Panc1 (cell line): Measurements from ENCODE around the gene CDKAL1. TPM values are rescaled to one million over a fixed set of nuclear protein-coding genes. Genes with fewer than 3 reads are reported as not detected.

Experiments used
- ATAC-seq: fragments of 200-7000 bp; cut with Tn5 transposase; 2 replicates; pipeline ENCODE4 v1.9.1; 2020; ENCODE audit warnings: mild to moderate bottlenecking, moderate library complexity
- BruUV-seq: library from RNA; stranded (reverse); fragments of 400-500 nt; replicated peaks from 2 replicates; lab custom pipeline; 2021; lab: Mats Ljungman, UMichigan
- CTCF ChIA-PET: fragments of 300-600 bp; sonication (Branson Sonifier 250); formaldehyde crosslinking; loops from one replicate; lab custom pipeline; 2022; ENCODE audit warnings: antibody characterized with exemption; lab: Charles Lee
- POLR2A ChIA-PET: fragments of 300-600 bp; sonication (Branson Sonifier 250); formaldehyde crosslinking; loops from one replicate; lab custom pipeline; 2022; ENCODE audit warnings: antibody characterized with exemption; lab: Charles Lee
- DNase-seq: peaks from one replicate; pipeline ENCODE4 v3.0.0-alpha.2; 2010; ENCODE audit warnings: low read depth, low spot score
- H3K27ac ChIP-seq: 2 replicates; pipeline ENCODE4 v1.5.1; 2011; ENCODE audit warnings: mild to moderate bottlenecking, low read length, inconsistent platforms
- H3K27me3 ChIP-seq: fragments of 200-500 bp; sonication (Bioruptor generic); 2 replicates; pipeline ENCODE4 v1.6.0; 2014; ENCODE audit warnings: low read length, inconsistent platforms; ENCODE audit not compliant: control insufficient read depth, insufficient read depth
- H3K36me3 ChIP-seq: fragments of 200-500 bp; sonication (Bioruptor generic); 2 replicates; pipeline ENCODE4 v1.5.1; 2014; ENCODE audit warnings: inconsistent platforms, mild to moderate bottlenecking, low read length, moderate library complexity; ENCODE audit not compliant: control insufficient read depth, insufficient read depth
- H3K4me1 ChIP-seq: 2 replicates; pipeline ENCODE4 v1.5.1; 2011; ENCODE audit warnings: inconsistent platforms, mild to moderate bottlenecking, low read length, moderate library complexity; ENCODE audit not compliant: control insufficient read depth, insufficient read depth
- H3K4me3 ChIP-seq, 2 experiments: 2 replicates each; pipeline ENCODE4 v1.5.1; 2011 to 2012; ENCODE audit warnings: low read depth in 2 of 2, low read length in 2 of 2, mild to moderate bottlenecking in 2 of 2, inconsistent platforms in 1 of 2, moderate library complexity in 1 of 2
- H3K9me3 ChIP-seq: fragments of 200-500 bp; sonication (Bioruptor generic); 2 replicates; pipeline ENCODE4 v1.5.1; 2014; ENCODE audit warnings: low read depth, mild to moderate bottlenecking, inconsistent platforms, low read length, moderate library complexity; ENCODE audit not compliant: control insufficient read depth, insufficient read depth
- CTCF ChIP-seq: fragments of 450-650 bp; IDR thresholded peaks from 2 replicates; pipeline ENCODE4 v1.5.1; 2017; ENCODE audit warnings: mild to moderate bottlenecking
- POLR2AphosphoS5 ChIP-seq: IDR thresholded peaks from 2 replicates; pipeline ENCODE4 v1.6.1; 2012; ENCODE audit warnings: mild to moderate bottlenecking, low read depth, low read length, moderate library complexity
- REST ChIP-seq, 2 experiments: IDR thresholded peaks; 2 replicates each; pipeline ENCODE4 v1.6.1; 2011 to 2012; ENCODE audit warnings: low read depth in 2 of 2, control low read depth in 1 of 2, low read length in 1 of 2, mild to moderate bottlenecking in 1 of 2, moderate library complexity in 1 of 2; ENCODE audit not compliant: insufficient read depth in 1 of 2
- SIN3A ChIP-seq: IDR thresholded peaks from 2 replicates; pipeline ENCODE4 v1.6.1; 2012; ENCODE audit warnings: low read depth, mild to moderate bottlenecking, low read length, moderate library complexity, borderline replicate concordance; ENCODE audit not compliant: insufficient read depth
- TCF7L2 ChIP-seq: IDR thresholded peaks from 2 replicates; pipeline ENCODE4 v1.6.1; 2011; ENCODE audit warnings: mild to moderate bottlenecking, low read depth, low read length, inconsistent platforms
- in situ Hi-C: cut with HindIII; loops from 2 replicates; pipeline ENCODE4 v1.10.0; 2016; ENCODE audit warnings: low sequenced_read_pairs, low pct_unique_long_range_greater_than_20kb
- intact Hi-C: fragments of 100-400 bp; cut with micrococcal nuclease; formaldehyde crosslinking; loops from one replicate; pipeline ENCODE4 v1.10.0; 2022; ENCODE audit not compliant: unreplicated experiment
- total RNA-seq: library from RNA; stranded (reverse); gene quantifications from one replicate; pipeline ENCODE4 v1.2.1, GENCODE V29; 2021; ENCODE audit not compliant: unreplicated experiment

The CDKAL1 gene
- total RNA-seq, 1 experiment from 2014 or later: 14.5 TPM

- ATAC-seq (peak; percentile 92), DNase-seq (peak; percentile 45)
- in situ Hi-C loops (no loop called here), intact Hi-C loops (loop anchor here (10.0 kb wide), 1 partner anchor 235 kb away; no protein-coding TSS in a partner anchor)
- Histone ChIP-seq H3K27me3 (no peaks in the 10 kb centered on the region), H3K9me3 (no peaks in the 10 kb centered on the region), H3K36me3 (no peaks in the 10 kb centered on the region), H3K4me3 (no peak overlapping the region), H3K4me1 (peaks cover 40% of the 10 kb centered on the region), H3K27ac (peak overlapping the region; percentile 93)
- ChIA-PET POLR2A (interaction anchor here (1.2 kb wide), 1 partner anchor 11 kb away, joined by 5 read pairs; no protein-coding TSS in a partner anchor), CTCF (interaction anchor here (0.8 kb wide), 1 partner anchor 25 kb away, joined by 3 read pairs; no protein-coding TSS in a partner anchor)
- peak; percentile 99 for TF ChIP-seq TCF7L2
- TF ChIP-seq CTCF: no peak
- peak; percentile 46; the same call in 1 of the 2 replicates for TF ChIP-seq POLR2AphosphoS5
- TF ChIP-seq REST (IDR thresholded peaks at IDR 0.05; ENCODE audit: insufficient read depth in 1 of 2, low read depth in 2 of 2, low read length in 1 of 2): no peak
- no peak for TF ChIP-seq SIN3A
- no TSS peak for BruUV-seq
Observed at GRCh38 chr6:21109391-21110178, 575.3 kb downstream of the CDKAL1 start.

DNA sequence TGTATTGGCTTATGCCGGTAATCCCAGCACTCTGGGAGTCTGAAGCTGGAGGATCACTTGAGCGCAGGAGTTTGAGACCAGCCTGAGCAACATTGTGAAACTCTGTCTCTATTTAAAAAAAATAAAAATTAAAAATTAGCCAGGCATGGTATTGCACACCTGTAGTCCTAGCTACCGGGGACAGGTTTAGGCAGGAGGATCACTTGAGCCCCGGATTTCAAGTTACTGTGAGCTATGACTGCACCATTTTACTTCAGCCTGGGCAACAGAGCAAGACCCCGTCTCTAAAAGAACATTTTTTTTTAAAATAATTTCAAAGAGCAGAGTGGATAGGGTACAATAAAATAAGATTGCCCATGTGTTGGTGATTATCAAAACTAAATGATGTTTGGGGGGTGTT is 576.4 kb downstream of the CDKAL1 start:
- no peaks in the 10 kb centered on the region for H3K9me3 ChIP-seq
- no peak overlapping the region for H3K4me3 ChIP-seq
- ATAC-seq: no peak
- TF ChIP-seq CTCF: no peak
- no peak for TF ChIP-seq REST (IDR thresholded peaks at IDR 0.05; ENCODE audit: insufficient read depth in 1 of 2, low read depth in 2 of 2, low read length in 1 of 2)
- no peak for TF ChIP-seq SIN3A
- no peak for TF ChIP-seq TCF7L2
- TF ChIP-seq POLR2AphosphoS5: no peak
- no peaks in the 10 kb centered on the region for H3K27me3 ChIP-seq
- H3K4me1 ChIP-seq: peaks cover 43% of the 10 kb centered on the region
- ChIA-PET CTCF (no interaction called here), POLR2A (no interaction called here)
- intact Hi-C loops: no loop called here
- H3K27ac ChIP-seq: peak overlapping the region; percentile 93
- in situ Hi-C loops: no loop called here
- no peak for DNase-seq
- no peaks in the 10 kb centered on the region for H3K36me3 ChIP-seq
- no TSS peak for BruUV-seq
